HCT116 (cell line): ENCODE results near the gene TYRP1. TPM values are rescaled to one million over a fixed set of nuclear protein-coding genes. Genes with fewer than 3 reads are reported as not detected.

Experiments used
- ATAC-seq: fragments of 200-7000 bp; cut with Tn5 transposase; 2 replicates; pipeline ENCODE4 v1.9.1; 2020; ENCODE audit warnings: mild to moderate bottlenecking, moderate library complexity
- BruUV-seq: library from RNA; stranded (reverse); fragments of 400-500 nt; replicated peaks from 2 replicates; lab custom pipeline; 2021; lab: Mats Ljungman, UMichigan
- CTCF ChIA-PET: fragments of 300-600 bp; sonication (Branson Sonifier 250); formaldehyde crosslinking; loops from one replicate; lab custom pipeline; 2021; ENCODE audit warnings: antibody characterized with exemption; lab: Charles Lee
- POLR2A ChIA-PET: fragments of 300-600, 350-600 bp; sonication (Branson Sonifier 250); formaldehyde crosslinking; loops from one replicate; lab custom pipeline; 2021; ENCODE audit warnings: antibody characterized with exemption; lab: Charles Lee
- RAD21 ChIA-PET, 2 experiments: fragments of 300-600 bp; sonication (Branson Sonifier 250); formaldehyde crosslinking; loops; one replicate each; lab custom pipeline; 2023; ENCODE audit warnings: low total read pairs in 2 of 2; ENCODE audit not compliant: uncharacterized antibody in 2 of 2, unreplicated experiment in 2 of 2, low non-redundant PET in 1 of 2; lab: Charles Lee
- DNase-seq: peaks from one replicate; pipeline ENCODE4 v3.0.0-alpha.2; 2010; ENCODE audit warnings: low read depth, low spot score
- H2AFZ ChIP-seq: fragments of 200-600 bp; shearing (Covaris generic), sonication (generic); 2 replicates; pipeline ENCODE4 v1.6.1; 2017; ENCODE audit warnings: low read depth, mixed run types, mixed read lengths, antibody characterized with exemption, low read length; ENCODE audit not compliant: poor library complexity, severe bottlenecking
- H3K27ac ChIP-seq: 2 replicates; pipeline ENCODE4 v1.5.1; 2012; ENCODE audit warnings: low read depth, low read length
- H3K27me3 ChIP-seq: fragments of 200-600 bp; sonication (generic); 2 replicates; pipeline ENCODE4 v1.6.1; 2016; ENCODE audit warnings: mixed run types, low read length, mixed read lengths; ENCODE audit not compliant: insufficient read depth
- H3K36me3 ChIP-seq, 2 experiments: fragments of 200-500 bp in 1 of 2; fragments of 200-600 bp in 1 of 2; sonication (Bioruptor generic) in 1 of 2; sonication (generic) in 1 of 2; 2 replicates each; pipeline versions ENCODE4 v1.5.1 to v1.6.1; 2014 to 2016; ENCODE audit warnings: low read length in 2 of 2, inconsistent platforms in 1 of 2, mixed read lengths in 1 of 2, mixed run types in 1 of 2; ENCODE audit not compliant: insufficient read depth in 2 of 2, control insufficient read depth in 1 of 2
- H3K4me1 ChIP-seq, 2 experiments: fragments of 200-600 bp in 1 of 2; sonication (generic) in 1 of 2; 2 replicates each; pipeline versions ENCODE4 v1.5.1 to v1.6.1; 2012 to 2017; ENCODE audit warnings: low read length in 2 of 2, inconsistent platforms in 1 of 2, mild to moderate bottlenecking in 1 of 2, mixed read lengths in 1 of 2, mixed run types in 1 of 2, moderate library complexity in 1 of 2; ENCODE audit not compliant: insufficient read depth in 2 of 2, control insufficient read depth in 1 of 2
- H3K4me2 ChIP-seq: fragments of 200-600 bp; sonication (generic); 2 replicates; pipeline ENCODE4 v1.6.1; 2017; ENCODE audit warnings: mixed run types, low read length, mixed read lengths
- H3K4me3 ChIP-seq, 2 experiments: fragments of 200-600 bp in 1 of 2; sonication (generic) in 1 of 2; replicated peaks in 1 of 2; 2 replicates each; pipeline ENCODE4 v1.5.1; 2011 to 2016; ENCODE audit warnings: low read length in 2 of 2, control low read depth in 1 of 2, low read depth in 1 of 2, mild to moderate bottlenecking in 1 of 2, mixed read lengths in 1 of 2, mixed run types in 1 of 2
- H3K79me2 ChIP-seq: fragments of 200-600 bp; sonication (generic); 2 replicates; pipeline ENCODE4 v1.6.1; 2017; ENCODE audit warnings: mild to moderate bottlenecking, mixed run types, low read length, moderate library complexity, mixed read lengths; ENCODE audit not compliant: insufficient read depth
- H3K9ac ChIP-seq: fragments of 200-600 bp; sonication (generic); 2 replicates; pipeline ENCODE4 v1.6.1; 2016; ENCODE audit warnings: low read length, mixed read lengths
- H3K9me2 ChIP-seq: fragments of 200-600 bp; sonication (generic), shearing (Covaris generic); 2 replicates; pipeline ENCODE4 v1.6.1; 2017; ENCODE audit warnings: mixed run types, mild to moderate bottlenecking, moderate library complexity; ENCODE audit not compliant: insufficient read depth
- H3K9me3 ChIP-seq, 2 experiments: fragments of 200-500 bp in 1 of 2; fragments of 200-600 bp in 1 of 2; sonication (Bioruptor generic) in 1 of 2; sonication (generic) in 1 of 2; 2 replicates each; pipeline ENCODE4 v1.6.1; 2014 to 2017; ENCODE audit warnings: low read length in 2 of 2, mixed read lengths in 2 of 2, inconsistent platforms in 1 of 2, low read depth in 1 of 2, mild to moderate bottlenecking in 1 of 2, mixed run types in 1 of 2, moderate library complexity in 1 of 2; ENCODE audit not compliant: control insufficient read depth in 1 of 2, insufficient read depth in 1 of 2
- H4K20me1 ChIP-seq: fragments of 200-600 bp; sonication (generic), shearing (Covaris generic); 2 replicates; pipeline ENCODE4 v1.6.1; 2017; ENCODE audit warnings: mixed run types, mild to moderate bottlenecking, moderate library complexity; ENCODE audit not compliant: insufficient read depth
- CBX3 ChIP-seq: IDR thresholded peaks from 2 replicates; pipeline ENCODE4 v1.6.1; 2012; ENCODE audit warnings: low read depth
- CEBPB ChIP-seq: IDR thresholded peaks from 2 replicates; pipeline ENCODE4 v1.6.1; 2012; ENCODE audit warnings: low read depth
- EGR1 ChIP-seq: IDR thresholded peaks from 2 replicates; pipeline ENCODE4 v1.6.1; 2012; ENCODE audit warnings: low read depth
- EZH2 ChIP-seq: fragments of 200-600 bp; sonication (generic); IDR thresholded peaks from 2 replicates; pipeline ENCODE4 v1.6.1; 2017; ENCODE audit warnings: antibody characterized with exemption, mixed run types
- EZH2phosphoT487 ChIP-seq: fragments of 200-600 bp; IDR thresholded peaks from 2 replicates; pipeline ENCODE4 v1.6.1; 2018; ENCODE audit warnings: antibody characterized with exemption, borderline replicate concordance
- FOSL1 ChIP-seq: IDR thresholded peaks from 2 replicates; pipeline ENCODE4 v1.6.1; 2012; ENCODE audit warnings: low read depth
- POLR2AphosphoS5 ChIP-seq: IDR thresholded peaks from 2 replicates; pipeline ENCODE4 v1.6.1; 2011; ENCODE audit warnings: mild to moderate bottlenecking, low read depth, low read length, moderate library complexity
- RAD21 ChIP-seq: IDR thresholded peaks from 2 replicates; pipeline ENCODE4 v1.6.1; 2012; ENCODE audit warnings: low read depth, mild to moderate bottlenecking
- SIN3A ChIP-seq: IDR thresholded peaks from 2 replicates; pipeline ENCODE4 v1.6.1; 2012; ENCODE audit warnings: low read depth
- SP1 ChIP-seq: IDR thresholded peaks from 2 replicates; pipeline ENCODE4 v1.6.1; 2012; ENCODE audit warnings: low read depth
- SRF ChIP-seq: IDR thresholded peaks from 2 replicates; pipeline ENCODE4 v1.6.1; 2012; ENCODE audit warnings: low read depth
- YY1 ChIP-seq: IDR thresholded peaks from 2 replicates; pipeline ENCODE4 v1.6.1; 2011; ENCODE audit warnings: low read length, low read depth, moderate library complexity, mild to moderate bottlenecking; ENCODE audit not compliant: insufficient replicate concordance; ENCODE audit errors: extremely low read depth
- ZFX ChIP-seq: fragments of 450-650 bp; IDR thresholded peaks from 2 replicates; pipeline ENCODE4 v1.6.1; 2017
- ZNF274 ChIP-seq: fragments of 200-500 bp; sonication (Bioruptor generic); IDR thresholded peaks from 2 replicates; pipeline ENCODE4 v1.6.1; 2014; ENCODE audit warnings: mild to moderate bottlenecking, low read depth, low read length, inconsistent platforms
- intact Hi-C: fragments of 100-400 bp; cut with micrococcal nuclease; formaldehyde crosslinking; loops from 2 replicates; pipeline ENCODE4 v1.10.0; 2022
- total RNA-seq: library from RNA; stranded (reverse); gene quantifications from one replicate; pipeline ENCODE4 v1.2.1, GENCODE V29; 2021; ENCODE audit not compliant: unreplicated experiment
- TF ChIP-seq, protein P1 (sequence below): IDR thresholded peaks from 2 replicates; pipeline ENCODE4 v1.6.1; 2012
- TF ChIP-seq, protein P2 (sequence below): IDR thresholded peaks from 2 replicates; pipeline ENCODE4 v1.6.1; 2012; ENCODE audit warnings: low read depth
- TF ChIP-seq, protein P3 (sequence below): IDR thresholded peaks from 2 replicates; pipeline ENCODE4 v1.6.1; 2012

The TYRP1 gene
- total RNA-seq, 1 experiment from 2014 or later: not detected

DNA sequence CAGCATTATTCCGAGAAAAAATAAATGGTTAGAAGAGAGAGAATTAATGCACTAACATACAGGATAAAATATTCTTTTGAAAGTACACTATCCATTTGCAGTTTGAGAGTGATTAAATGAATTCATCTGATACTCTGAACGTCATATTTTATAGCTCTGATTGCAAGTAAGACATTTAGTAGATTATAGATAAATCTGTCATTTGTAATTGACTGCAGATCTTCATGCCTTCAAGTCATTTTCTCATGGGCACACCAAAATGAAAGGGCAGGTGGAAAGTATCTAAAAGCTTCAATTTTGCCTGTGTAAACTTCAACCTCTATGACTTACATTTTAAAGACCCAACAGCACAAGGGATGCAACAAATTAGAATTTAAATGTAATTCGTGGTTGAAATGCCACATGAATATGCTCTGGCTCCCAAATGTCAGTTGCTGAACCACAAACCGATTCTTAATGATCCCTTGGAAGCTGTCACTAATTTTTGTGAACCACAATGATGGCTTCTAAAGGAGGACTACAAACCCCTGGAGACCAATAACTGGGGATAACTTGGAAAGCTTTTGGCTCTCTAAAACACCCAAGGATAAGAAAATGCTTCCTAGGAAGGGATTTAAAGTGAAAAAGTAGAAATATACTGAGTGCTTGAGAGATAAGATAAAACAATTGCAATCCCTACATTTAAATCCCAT is 3.9 kb downstream of the TYRP1 start:
- CTCF ChIA-PET: no interaction called here
- H3K79me2 ChIP-seq: no peaks in the 10 kb centered on the region
- TF ChIP-seq, protein P1, sequence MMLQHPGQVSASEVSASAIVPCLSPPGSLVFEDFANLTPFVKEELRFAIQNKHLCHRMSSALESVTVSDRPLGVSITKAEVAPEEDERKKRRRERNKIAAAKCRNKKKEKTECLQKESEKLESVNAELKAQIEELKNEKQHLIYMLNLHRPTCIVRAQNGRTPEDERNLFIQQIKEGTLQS: no peak
- TF ChIP-seq, all 23 proteins: peak for 0
- no peak overlapping the region for H3K9ac ChIP-seq
- H3K27ac ChIP-seq: no peak overlapping the region
- no peak overlapping the region for H3K4me3 ChIP-seq
- H3K4me2 ChIP-seq: no peak overlapping the region
- H3K36me3 ChIP-seq: no peaks in the 10 kb centered on the region
- no peaks in the 10 kb centered on the region for H3K9me2 ChIP-seq
- DNase-seq (no peak), ATAC-seq (no peak)
- intact Hi-C loops: loop anchor here (5.0 kb wide), 1 partner anchor 1735 kb away; no protein-coding TSS in a partner anchor
- no peaks in the 10 kb centered on the region for H4K20me1 ChIP-seq
- no TSS peak for BruUV-seq
- H2AFZ ChIP-seq: no peak overlapping the region
- H3K27me3 ChIP-seq: 0 out of 2 replicates have a peak, but pooled peaks cover 4% of the 10 kb centered on the region
- H3K4me1 ChIP-seq: no peaks in the 10 kb centered on the region
- H3K9me3 ChIP-seq: no peaks in the 10 kb centered on the region
- ChIA-PET POLR2A (no interaction called here), RAD21 (no interaction called here)

DNA sequence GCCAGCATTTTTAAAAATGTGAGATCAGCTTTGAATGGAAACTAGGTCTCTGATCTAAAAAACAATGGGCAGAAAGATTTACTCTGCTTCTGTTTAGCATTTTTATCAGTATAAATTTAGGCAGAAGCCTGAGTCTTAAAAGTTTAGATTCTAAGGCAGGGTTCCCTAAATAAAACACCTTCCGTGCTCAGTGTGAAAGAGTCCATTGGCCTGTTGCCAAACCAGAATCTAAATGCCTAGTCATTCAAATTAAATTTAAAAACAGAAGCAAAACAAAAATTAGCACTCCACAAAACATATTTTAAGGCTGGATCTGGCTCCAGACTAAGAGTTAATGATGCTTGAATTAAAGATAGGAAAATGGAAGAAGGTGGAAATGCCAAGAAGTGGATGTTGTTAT is 4.5 kb downstream of the TYRP1 start:
- Histone ChIP-seq H3K36me3 (no peaks in the 10 kb centered on the region), H3K27me3 (0 out of 2 replicates have a peak, but pooled peaks cover 4% of the 10 kb centered on the region), H4K20me1 (no peaks in the 10 kb centered on the region), H3K4me2 (no peak overlapping the region), H2AFZ (no peak overlapping the region), H3K79me2 (no peaks in the 10 kb centered on the region), H3K4me1 (no peaks in the 10 kb centered on the region), H3K9me2 (no peaks in the 10 kb centered on the region), H3K9me3 (no peaks in the 10 kb centered on the region), H3K9ac (no peak overlapping the region), H3K27ac (no peak overlapping the region), H3K4me3 (no peak overlapping the region)
- intact Hi-C loops: loop anchor here (5.0 kb wide), 1 partner anchor 1735 kb away; no protein-coding TSS in a partner anchor
- ChIA-PET CTCF (no interaction called here), POLR2A (no interaction called here), RAD21 (no interaction called here)
- no TSS peak for BruUV-seq
- no peak for DNase-seq
- no peak for ATAC-seq
- TF ChIP-seq, protein P2, sequence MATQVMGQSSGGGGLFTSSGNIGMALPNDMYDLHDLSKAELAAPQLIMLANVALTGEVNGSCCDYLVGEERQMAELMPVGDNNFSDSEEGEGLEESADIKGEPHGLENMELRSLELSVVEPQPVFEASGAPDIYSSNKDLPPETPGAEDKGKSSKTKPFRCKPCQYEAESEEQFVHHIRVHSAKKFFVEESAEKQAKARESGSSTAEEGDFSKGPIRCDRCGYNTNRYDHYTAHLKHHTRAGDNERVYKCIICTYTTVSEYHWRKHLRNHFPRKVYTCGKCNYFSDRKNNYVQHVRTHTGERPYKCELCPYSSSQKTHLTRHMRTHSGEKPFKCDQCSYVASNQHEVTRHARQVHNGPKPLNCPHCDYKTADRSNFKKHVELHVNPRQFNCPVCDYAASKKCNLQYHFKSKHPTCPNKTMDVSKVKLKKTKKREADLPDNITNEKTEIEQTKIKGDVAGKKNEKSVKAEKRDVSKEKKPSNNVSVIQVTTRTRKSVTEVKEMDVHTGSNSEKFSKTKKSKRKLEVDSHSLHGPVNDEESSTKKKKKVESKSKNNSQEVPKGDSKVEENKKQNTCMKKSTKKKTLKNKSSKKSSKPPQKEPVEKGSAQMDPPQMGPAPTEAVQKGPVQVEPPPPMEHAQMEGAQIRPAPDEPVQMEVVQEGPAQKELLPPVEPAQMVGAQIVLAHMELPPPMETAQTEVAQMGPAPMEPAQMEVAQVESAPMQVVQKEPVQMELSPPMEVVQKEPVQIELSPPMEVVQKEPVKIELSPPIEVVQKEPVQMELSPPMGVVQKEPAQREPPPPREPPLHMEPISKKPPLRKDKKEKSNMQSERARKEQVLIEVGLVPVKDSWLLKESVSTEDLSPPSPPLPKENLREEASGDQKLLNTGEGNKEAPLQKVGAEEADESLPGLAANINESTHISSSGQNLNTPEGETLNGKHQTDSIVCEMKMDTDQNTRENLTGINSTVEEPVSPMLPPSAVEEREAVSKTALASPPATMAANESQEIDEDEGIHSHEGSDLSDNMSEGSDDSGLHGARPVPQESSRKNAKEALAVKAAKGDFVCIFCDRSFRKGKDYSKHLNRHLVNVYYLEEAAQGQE: no peak
- TF ChIP-seq RAD21 (no peak), SIN3A (no peak), ZFX (no peak), ZNF274 (no peak), POLR2AphosphoS5 (no peak), SP1 (no peak), EGR1 (no peak), FOSL1 (no peak), CEBPB (no peak), EZH2 (no peak), SRF (no peak), EZH2phosphoT487 (no peak), CBX3 (no peak), YY1 (no peak)
- TF ChIP-seq, protein P1: no peak
- TF ChIP-seq, protein P3, sequence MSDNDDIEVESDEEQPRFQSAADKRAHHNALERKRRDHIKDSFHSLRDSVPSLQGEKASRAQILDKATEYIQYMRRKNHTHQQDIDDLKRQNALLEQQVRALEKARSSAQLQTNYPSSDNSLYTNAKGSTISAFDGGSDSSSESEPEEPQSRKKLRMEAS: no peak
